Sigmoid colon (tissue), 7 donors: ENCODE results near the gene CD53. TPM values are rescaled to one million over a fixed set of nuclear protein-coding genes. Genes with fewer than 3 reads are reported as not detected.

ENCODE experiments used
- DNase-seq: peaks from one replicate; pipeline ENCODE4 v3.0.0-alpha.2; 2019
- H3K27ac ChIP-seq, 4 donors: fragments of 200-600 bp; sonication (generic); one replicate each; pipeline ENCODE4 v1.5.1; 2016 to 2019; ENCODE audit warnings: mild to moderate bottlenecking in 1 of 4
- H3K27me3 ChIP-seq, 3 donors: fragments of 200-600 bp; sonication (generic); one replicate each; pipeline ENCODE4 v1.5.1; 2019; ENCODE audit warnings: mild to moderate bottlenecking in 1 of 3
- H3K36me3 ChIP-seq, 4 donors: fragments of 200-600 bp; sonication (generic); one replicate each; pipeline ENCODE4 v1.5.1; 2016 to 2019
- H3K4me1 ChIP-seq, 4 donors: fragments of 200-600 bp; sonication (generic); one replicate each; pipeline ENCODE4 v1.5.1; 2017 to 2019
- H3K4me3 ChIP-seq, 4 donors: fragments of 200-600 bp; sonication (generic); one replicate each; pipeline ENCODE4 v1.5.1; 2017 to 2019; ENCODE audit warnings: mild to moderate bottlenecking in 2 of 4, moderate library complexity in 1 of 4
- H3K9me3 ChIP-seq, 4 donors: fragments of 200-600 bp in 3 of 4; sonication (generic) in 3 of 4; one replicate each; pipeline versions ENCODE4 v1.5.1 to v1.6.1; 2013 to 2019
- EP300 ChIP-seq, 4 donors: sonication (generic); formaldehyde crosslinking; IDR thresholded peaks; one replicate each; pipeline ENCODE4 v1.6.1; 2017; ENCODE audit warnings: antibody characterized with exemption in 4 of 4
- POLR2A ChIP-seq, 2 donors: fragments of 450-650 bp; IDR thresholded peaks; one replicate each; pipeline ENCODE4 v1.6.1; 2016; ENCODE audit warnings: antibody characterized with exemption in 2 of 2, mild to moderate bottlenecking in 2 of 2, moderate library complexity in 2 of 2
- POLR2AphosphoS5 ChIP-seq, 4 donors: sonication (generic); formaldehyde crosslinking; IDR thresholded peaks; one replicate each; pipeline ENCODE4 v1.6.1; 2017; ENCODE audit warnings: antibody characterized with exemption in 4 of 4
- WGBS, 2 donors: extraction: QIAGEN DNeasy Blood & Tissue Kit; methylation state at CpG; one replicate each; pipeline ENCODE4 v1.1.7; 2013; 5-methylcytosine and 5-hydroxymethylcytosine counted together
- intact Hi-C: fragments of 100-400 bp; cut with DNase I; formaldehyde crosslinking; loops from one replicate; pipeline ENCODE4 v1.15.1; 2023
- polyA plus RNA-seq, 3 donors: library from polyadenylated mRNA; stranded (reverse); fragments of 200-250 nt; gene quantifications; one replicate each; pipeline ENCODE4 v1.2.3, GENCODE V29; 2013
- total RNA-seq, 4 donors: library from RNA; depleted of rRNA; stranded (reverse); fragments of >200 nt; gene quantifications; one replicate each; pipeline ENCODE4 v1.1.0, GENCODE V29; 2016
- TF ChIP-seq, protein P1 (sequence below), 4 experiments: fragments of 450-650 bp in 3 of 4; fragments of 200-600 bp in 1 of 4; IDR thresholded peaks; one replicate each; pipeline ENCODE4 v1.5.1; 2016 to 2019; ENCODE audit warnings: antibody characterized with exemption in 4 of 4, mild to moderate bottlenecking in 3 of 4, moderate library complexity in 2 of 4
- donor health status: healthy with polysubstance abuse.
- donor health status: Bipolar disorder and iron deficiency.
- donor health status: healthy.

CD53 gene
- total and polyA plus RNA-seq, 7 donors: 7.5 to 150 (median 28.2) TPM

DNA sequence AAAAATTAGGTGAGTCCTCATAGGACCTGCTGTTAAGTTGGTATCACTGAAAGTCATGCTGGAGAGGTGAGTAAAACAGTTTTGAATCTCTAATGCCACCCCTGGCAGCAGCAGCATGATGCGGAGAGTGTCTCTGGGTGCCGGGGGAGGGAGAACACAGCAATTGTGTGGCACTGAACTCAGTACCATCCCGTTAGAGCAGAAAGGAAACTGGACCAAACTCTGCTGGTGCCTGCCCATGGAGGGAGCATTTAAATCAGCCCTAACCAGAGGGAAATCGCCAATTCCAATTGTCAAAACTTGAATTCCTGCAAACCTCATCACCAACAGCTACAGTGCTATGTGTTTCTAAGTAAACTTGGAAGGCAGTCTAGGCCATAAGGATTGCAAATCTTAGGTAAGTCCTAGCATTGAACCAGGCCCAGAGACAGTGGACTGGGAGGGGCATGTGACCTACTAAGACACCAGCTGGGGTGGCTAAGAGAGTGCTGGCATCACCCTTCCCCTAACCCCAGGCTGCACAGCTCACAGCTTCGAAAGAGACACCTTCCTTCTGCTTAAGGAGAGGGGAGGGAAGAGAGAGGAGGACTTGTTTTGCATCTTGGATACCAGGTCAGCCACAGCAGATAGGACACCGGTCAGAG, 30.0 kb downstream of the CD53 start:
- Histone ChIP-seq H3K36me3 (no peaks in the 10 kb centered on the region), H3K9me3 (no peaks in the 10 kb centered on the region), H3K4me3 (no peak overlapping the region), H3K4me1 (no peaks in the 10 kb centered on the region), H3K27ac (no peak overlapping the region), H3K27me3 (no peaks in the 10 kb centered on the region)
- intact Hi-C loops: no loop called here
- TF ChIP-seq POLR2AphosphoS5 (IDR thresholded peaks at IDR 0.05): no peak
- no peak for TF ChIP-seq EP300 (IDR thresholded peaks at IDR 0.05)
- TF ChIP-seq, protein P1, sequence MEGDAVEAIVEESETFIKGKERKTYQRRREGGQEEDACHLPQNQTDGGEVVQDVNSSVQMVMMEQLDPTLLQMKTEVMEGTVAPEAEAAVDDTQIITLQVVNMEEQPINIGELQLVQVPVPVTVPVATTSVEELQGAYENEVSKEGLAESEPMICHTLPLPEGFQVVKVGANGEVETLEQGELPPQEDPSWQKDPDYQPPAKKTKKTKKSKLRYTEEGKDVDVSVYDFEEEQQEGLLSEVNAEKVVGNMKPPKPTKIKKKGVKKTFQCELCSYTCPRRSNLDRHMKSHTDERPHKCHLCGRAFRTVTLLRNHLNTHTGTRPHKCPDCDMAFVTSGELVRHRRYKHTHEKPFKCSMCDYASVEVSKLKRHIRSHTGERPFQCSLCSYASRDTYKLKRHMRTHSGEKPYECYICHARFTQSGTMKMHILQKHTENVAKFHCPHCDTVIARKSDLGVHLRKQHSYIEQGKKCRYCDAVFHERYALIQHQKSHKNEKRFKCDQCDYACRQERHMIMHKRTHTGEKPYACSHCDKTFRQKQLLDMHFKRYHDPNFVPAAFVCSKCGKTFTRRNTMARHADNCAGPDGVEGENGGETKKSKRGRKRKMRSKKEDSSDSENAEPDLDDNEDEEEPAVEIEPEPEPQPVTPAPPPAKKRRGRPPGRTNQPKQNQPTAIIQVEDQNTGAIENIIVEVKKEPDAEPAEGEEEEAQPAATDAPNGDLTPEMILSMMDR (IDR thresholded peaks at IDR 0.05): no peak
- TF ChIP-seq POLR2A (IDR thresholded peaks at IDR 0.05): no peak
- 78 to 88% methylated on average over 6 of the region's 6 CpGs for WGBS, 2 donors
- no peak for DNase-seq

DNA sequence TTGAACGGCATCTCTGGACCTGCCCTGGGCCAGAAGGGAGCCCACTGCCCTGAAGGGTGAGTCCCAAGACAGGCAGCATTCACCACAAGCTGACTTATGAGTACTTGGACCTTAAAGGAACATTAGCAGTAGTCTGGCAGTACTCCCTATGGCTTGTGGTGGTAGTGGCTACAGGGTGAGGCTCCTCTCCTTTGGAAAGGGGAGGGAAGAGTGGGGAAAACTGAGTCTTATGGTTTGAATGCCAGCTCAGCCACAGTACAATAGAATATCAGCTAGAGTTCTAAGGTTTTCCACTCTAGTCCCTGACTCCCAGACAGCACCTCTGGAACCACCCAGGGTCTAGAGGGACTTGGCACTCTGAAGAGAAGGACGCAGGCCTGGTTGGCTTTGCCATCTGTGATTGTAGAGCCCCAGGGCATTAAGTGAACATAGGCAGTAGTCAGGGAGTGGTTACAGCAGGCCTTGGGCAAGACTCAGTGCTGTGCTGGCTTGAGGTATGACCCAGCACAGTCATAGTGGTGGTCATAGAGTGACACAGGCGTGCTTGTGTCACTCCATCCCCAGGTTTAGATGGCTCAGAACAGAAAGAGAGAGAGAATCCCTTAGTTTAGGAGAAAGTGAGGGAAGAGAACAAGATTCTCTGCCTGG, 31.0 kb downstream of the CD53 start:
- no peaks in the 10 kb centered on the region for H3K9me3 ChIP-seq
- DNase-seq: no peak
- H3K4me3 ChIP-seq: no peak overlapping the region
- H3K27ac ChIP-seq: no peak overlapping the region
- TF ChIP-seq EP300 (IDR thresholded peaks at IDR 0.05) (no peak), POLR2AphosphoS5 (IDR thresholded peaks at IDR 0.05) (no peak), POLR2A (IDR thresholded peaks at IDR 0.05) (no peak)
- TF ChIP-seq, protein P1 (IDR thresholded peaks at IDR 0.05): no peak
- no peaks in the 10 kb centered on the region for H3K4me1 ChIP-seq
- intact Hi-C loops: no loop called here
- WGBS, 2 donors: 70 to 80% methylated on average over 3 of the region's 3 CpGs
- no peaks in the 10 kb centered on the region for H3K36me3 ChIP-seq
- H3K27me3 ChIP-seq: no peaks in the 10 kb centered on the region

DNA sequence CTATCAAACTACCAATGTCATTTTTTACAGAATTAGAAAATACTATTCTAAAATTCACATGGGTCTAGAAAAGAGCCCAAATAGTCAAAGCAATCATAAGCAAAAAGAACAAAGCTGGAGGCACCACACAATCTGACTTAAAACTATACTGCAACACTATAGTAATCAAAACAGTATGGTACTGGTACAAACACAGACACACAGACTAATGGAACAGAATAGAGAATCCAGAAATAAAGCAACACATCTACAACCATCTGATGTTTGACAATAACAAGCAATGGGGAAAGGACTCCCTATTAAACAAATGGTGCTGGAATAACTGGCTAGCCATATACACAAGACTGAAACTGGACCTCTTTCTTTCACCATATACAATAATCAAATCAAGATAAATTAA, 39.8 kb downstream of the CD53 start:
- Histone ChIP-seq H3K27me3 (no peaks in the 10 kb centered on the region), H3K36me3 (no peaks in the 10 kb centered on the region), H3K27ac (no peak overlapping the region), H3K9me3 (peaks cover 2 to 4% (median 3%) of the 10 kb centered on the region in 4 donors), H3K4me1 (no peaks in the 10 kb centered on the region), H3K4me3 (no peak overlapping the region)
- TF ChIP-seq EP300 (IDR thresholded peaks at IDR 0.05) (no peak), POLR2AphosphoS5 (IDR thresholded peaks at IDR 0.05) (no peak), POLR2A (IDR thresholded peaks at IDR 0.05) (no peak)
- TF ChIP-seq, protein P1 (IDR thresholded peaks at IDR 0.05): no peak
- no peak for DNase-seq
- intact Hi-C loops: no loop called here

DNA sequence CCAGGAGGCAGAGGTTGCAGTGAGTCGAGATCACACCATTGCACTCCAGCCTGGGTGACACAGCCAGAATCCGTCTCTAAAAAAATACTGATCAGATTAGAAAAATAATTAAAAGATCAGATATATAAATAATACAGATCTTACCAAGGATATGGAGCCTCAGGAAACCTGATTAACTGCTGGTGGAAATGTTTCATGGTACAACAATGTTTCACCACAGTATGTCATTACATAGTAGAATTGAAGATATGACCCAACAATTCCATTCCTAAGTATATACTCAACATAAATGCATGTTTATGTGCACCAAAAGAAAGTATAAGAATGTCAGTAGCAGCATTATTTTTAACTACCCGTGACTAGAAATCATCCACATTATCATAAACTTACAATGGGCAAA, 41.7 kb downstream of the CD53 start:
- Histone ChIP-seq H3K4me1 (no peaks in the 10 kb centered on the region), H3K4me3 (no peak overlapping the region), H3K36me3 (no peaks in the 10 kb centered on the region), H3K27ac (no peak overlapping the region), H3K9me3 (peaks cover 2 to 4% (median 3%) of the 10 kb centered on the region in 4 donors), H3K27me3 (no peaks in the 10 kb centered on the region)
- DNase-seq: no peak
- intact Hi-C loops: no loop called here
- TF ChIP-seq POLR2AphosphoS5 (IDR thresholded peaks at IDR 0.05) (no peak), POLR2A (IDR thresholded peaks at IDR 0.05) (no peak), EP300 (IDR thresholded peaks at IDR 0.05) (no peak)
- TF ChIP-seq, protein P1 (IDR thresholded peaks at IDR 0.05): no peak
- 82 to 96% methylated on average over 3 of the region's 3 CpGs for WGBS, 2 donors
